Uterus (tissue), 4 donors: ENCODE data around the gene ARMH1. TPM values are rescaled to one million over a fixed set of nuclear protein-coding genes. Genes with fewer than 3 reads are reported as not detected.

Experiments used
- DNase-seq, 2 donors: peaks; one replicate each; pipeline ENCODE4 v3.0.0-alpha.2; 2019 to 2020
- H3K27ac ChIP-seq, 2 donors: fragments of 200-600 bp; sonication (generic); 1 replicate in 1 of 2; 2 replicates in 1 of 2; pipeline ENCODE4 v1.5.1; 2016 to 2018
- H3K27me3 ChIP-seq, 2 donors: fragments of 200-600 bp; sonication (generic); one replicate each; pipeline ENCODE4 v1.5.1; 2018 to 2019; ENCODE audit warnings: control low read depth in 1 of 2
- H3K36me3 ChIP-seq, 2 donors: fragments of 200-600 bp; sonication (generic); one replicate each; pipeline ENCODE4 v1.5.1; 2019; ENCODE audit warnings: control low read depth in 1 of 2
- H3K4me1 ChIP-seq, 2 donors: fragments of 200-600 bp; sonication (generic); one replicate each; pipeline ENCODE4 v1.5.1; 2018 to 2019; ENCODE audit warnings: control low read depth in 1 of 2
- H3K4me3 ChIP-seq, 2 donors: fragments of 200-600 bp; sonication (generic); 1 replicate in 1 of 2; 2 replicates in 1 of 2; pipeline ENCODE4 v1.5.1; 2018 to 2019; ENCODE audit warnings: mild to moderate bottlenecking in 1 of 2
- H3K9me3 ChIP-seq, 2 donors: fragments of 200-600 bp; sonication (generic); one replicate each; pipeline ENCODE4 v1.5.1; 2019; ENCODE audit warnings: control low read depth in 1 of 2
- CTCF ChIP-seq, 4 experiments: fragments of 200-600 bp in 2 of 4; fragments of 450-650 bp in 2 of 4; sonication (generic) in 2 of 4; IDR thresholded peaks; one replicate each; pipeline ENCODE4 v1.5.1; 2016 to 2019; ENCODE audit warnings: antibody characterized with exemption in 4 of 4, mild to moderate bottlenecking in 2 of 4, moderate library complexity in 1 of 4
- POLR2A ChIP-seq, 2 donors: fragments of 450-650 bp; IDR thresholded peaks; one replicate each; pipeline ENCODE4 v1.6.1; 2016; ENCODE audit warnings: antibody characterized with exemption in 2 of 2, mild to moderate bottlenecking in 1 of 2, moderate library complexity in 1 of 2
- intact Hi-C: fragments of 100-400 bp; cut with DNase I; formaldehyde crosslinking; loops from one replicate; pipeline ENCODE4 v1.15.1; 2023; ENCODE audit warnings: low total_unique reads
- total RNA-seq, 4 donors: library from RNA; depleted of rRNA in 3 of 4; stranded (reverse); fragments of >200 nt in 3 of 4; gene quantifications; one replicate each; pipeline versions ENCODE4 v1.1.0 to v1.2.4, GENCODE V29; 2014 to 2023
- donor health status: DM: yes; HTN: yes; CAD: no.

Gene ARMH1
- total RNA-seq, 4 donors from 2014 or later, result 2.7 to 7.7 (median 5.2) TPM; not detected in 1

GRCh38 chr1:44679468-44679867 lies 5.0 kb downstream of the ARMH1 start:
- no peaks in the 10 kb centered on the region for H3K36me3 ChIP-seq
- H3K9me3 ChIP-seq, result no peaks in the 10 kb centered on the region
- DNase-seq, result no peak
- no peak for TF ChIP-seq POLR2A (IDR thresholded peaks at IDR 0.05)
- TF ChIP-seq CTCF (IDR thresholded peaks at IDR 0.05), result no peak
- intact Hi-C loops, result no loop called here
- no peaks in the 10 kb centered on the region for H3K4me1 ChIP-seq
- H3K27me3 ChIP-seq, result no peaks in the 10 kb centered on the region
- H3K27ac ChIP-seq, result no peak overlapping the region
- H3K4me3 ChIP-seq, result no peak overlapping the region

GRCh38 chr1:44681905-44682882 lies 7.7 kb downstream of the ARMH1 start:
- Histone ChIP-seq H3K36me3 (no peaks in the 10 kb centered on the region), H3K27ac (no peak overlapping the region), H3K27me3 (no peaks in the 10 kb centered on the region), H3K4me1 (no peaks in the 10 kb centered on the region), H3K4me3 (no peak overlapping the region), H3K9me3 (no peaks in the 10 kb centered on the region)
- intact Hi-C loops, result no loop called here
- no peak for TF ChIP-seq CTCF (IDR thresholded peaks at IDR 0.05)
- no peak for TF ChIP-seq POLR2A (IDR thresholded peaks at IDR 0.05)
- DNase-seq, result no peak

- no peak for DNase-seq
- H3K4me3 ChIP-seq, result no peak overlapping the region
- H3K4me1 ChIP-seq, result no peaks in the 10 kb centered on the region
- intact Hi-C loops, result no loop called here
- no peak overlapping the region for H3K27ac ChIP-seq
- no peaks in the 10 kb centered on the region for H3K36me3 ChIP-seq
- no peaks in the 10 kb centered on the region for H3K9me3 ChIP-seq
- TF ChIP-seq POLR2A (IDR thresholded peaks at IDR 0.05) (no peak), CTCF (IDR thresholded peaks at IDR 0.05) (no peak)
- H3K27me3 ChIP-seq, result no peaks in the 10 kb centered on the region
Observed at GRCh38 chr1:44682883-44683265, 8.4 kb downstream of the ARMH1 start.

GRCh38 chr1:44684525-44684924 lies 10.0 kb downstream of the ARMH1 start:
- Histone ChIP-seq H3K4me3 (no peak overlapping the region), H3K36me3 (no peaks in the 10 kb centered on the region), H3K9me3 (no peaks in the 10 kb centered on the region), H3K27me3 (no peaks in the 10 kb centered on the region), H3K4me1 (no peaks in the 10 kb centered on the region), H3K27ac (no peak overlapping the region)
- intact Hi-C loops, result no loop called here
- no peak for DNase-seq
- no peak for TF ChIP-seq POLR2A (IDR thresholded peaks at IDR 0.05)
- TF ChIP-seq CTCF (IDR thresholded peaks at IDR 0.05), result no peak

GRCh38 chr1:44685218-44685617 lies 10.7 kb downstream of the ARMH1 start:
- DNase-seq, result no peak
- intact Hi-C loops, result no loop called here
- Histone ChIP-seq H3K4me3 (no peak overlapping the region), H3K36me3 (no peaks in the 10 kb centered on the region), H3K27me3 (no peaks in the 10 kb centered on the region), H3K4me1 (no peaks in the 10 kb centered on the region), H3K9me3 (no peaks in the 10 kb centered on the region), H3K27ac (no peak overlapping the region)
- TF ChIP-seq POLR2A (IDR thresholded peaks at IDR 0.05) (no peak), CTCF (IDR thresholded peaks at IDR 0.05) (no peak)
